K562 (cell line): ENCODE results near the gene ORAI2. TPM values are rescaled to one million over a fixed set of nuclear protein-coding genes. Genes with fewer than 3 reads are reported as not detected.
A peak's percentile ranks its signal among the peaks of the same experiment; 100 is the strongest.

Source experiments
- COPS2 ChIP-seq: fragments of 450-650 bp; conservative IDR thresholded peaks from 2 replicates; pipeline ENCODE4 v1.6.1; 2016; ENCODE audit warnings: mild to moderate bottlenecking, moderate library complexity
- ESRRB ChIP-seq: fragments of 250-450 bp; sonication (Bioruptor Pico); IDR thresholded peaks from 2 replicates; pipeline ENCODE4 v1.5.0; 2020; ENCODE audit warnings: mild to moderate bottlenecking, moderate library complexity, borderline replicate concordance
- GABPB1 ChIP-seq: sonication (generic); formaldehyde crosslinking; IDR thresholded peaks from 2 replicates; pipeline ENCODE4 v1.8.0; 2022; ENCODE audit warnings: mild to moderate bottlenecking, missing genetic modification reagents
- HDAC8 ChIP-seq: fragments of 450-650 bp; IDR thresholded peaks from 2 replicates; pipeline ENCODE4 v1.6.1; 2016; ENCODE audit warnings: mild to moderate bottlenecking, missing genetic modification characterization, moderate library complexity, missing compliant biosample characterization
- HNRNPUL1 ChIP-seq: fragments of 200-400 bp; formaldehyde crosslinking; IDR thresholded peaks from 2 replicates; pipeline ENCODE4 v1.6.1; 2017; ENCODE audit warnings: low read length
- KDM2B ChIP-seq: fragments of 250-450 bp; sonication (Bioruptor Pico); IDR thresholded peaks from 2 replicates; pipeline ENCODE4 v1.8.0; 2021; ENCODE audit warnings: mild to moderate bottlenecking, moderate library complexity
- MTA3 ChIP-seq: fragments of 450-650 bp; formaldehyde crosslinking; IDR thresholded peaks from 2 replicates; pipeline ENCODE4 v1.6.1; 2017; ENCODE audit warnings: mild to moderate bottlenecking, borderline replicate concordance
- NCOA1 ChIP-seq: fragments of 450-650 bp; IDR thresholded peaks from 2 replicates; pipeline ENCODE4 v1.6.1; 2016; ENCODE audit warnings: low read depth
- PTRF ChIP-seq: fragments of 450-650 bp; IDR thresholded peaks from 2 replicates; pipeline ENCODE4 v1.6.1; 2016; ENCODE audit warnings: mild to moderate bottlenecking, missing genetic modification characterization, missing compliant biosample characterization
- PYGO2 ChIP-seq: fragments of 450-650 bp; IDR thresholded peaks from 2 replicates; pipeline ENCODE4 v1.6.1; 2016; ENCODE audit warnings: mild to moderate bottlenecking, missing genetic modification characterization, moderate library complexity, missing compliant biosample characterization
- RBM15 ChIP-seq: fragments of 200-400 bp; formaldehyde crosslinking; IDR thresholded peaks from 2 replicates; pipeline ENCODE4 v1.6.1; 2018; ENCODE audit warnings: mild to moderate bottlenecking, low read length, moderate library complexity; ENCODE audit not compliant: insufficient read depth
- RBM22 ChIP-seq: fragments of 200-400 bp; formaldehyde crosslinking; IDR thresholded peaks from 2 replicates; pipeline ENCODE4 v1.6.1; 2018; ENCODE audit warnings: low read length, low read depth; ENCODE audit not compliant: poor library complexity, severe bottlenecking
- RUNX1 ChIP-seq: sonication (generic); IDR thresholded peaks from 2 replicates; pipeline ENCODE4 v1.6.1; 2016; ENCODE audit warnings: antibody characterized with exemption, low read depth
- ZFP36 ChIP-seq: fragments of 150-350 bp; IDR thresholded peaks from 2 replicates; pipeline ENCODE4 v1.6.1; 2018; ENCODE audit warnings: low read length, low read depth; ENCODE audit not compliant: partially characterized antibody
- ZNF124 ChIP-seq: sonication (generic); formaldehyde crosslinking; IDR thresholded peaks from 2 replicates; pipeline ENCODE4 v1.8.1; 2022; ENCODE audit warnings: missing genetic modification reagents
- ZNF232 ChIP-seq: sonication (generic); formaldehyde crosslinking; IDR thresholded peaks from 2 replicates; pipeline ENCODE4 v1.8.0; 2022; ENCODE audit warnings: mild to moderate bottlenecking, missing genetic modification reagents
- ZNF354B ChIP-seq: fragments of 250-450 bp; sonication (Bioruptor Pico); IDR thresholded peaks from 2 replicates; pipeline ENCODE4 v1.4.0; 2020
- ZNF507 ChIP-seq: conservative IDR thresholded peaks from 2 replicates; pipeline ENCODE4 v1.6.1; 2017; ENCODE audit warnings: missing genetic modification characterization, missing compliant biosample characterization
- polyA plus RNA-seq, 8 experiments: library from polyadenylated mRNA; depleted of rRNA in 4 of 8; stranded (reverse) in 5 of 8; unstranded in 3 of 8; fragments of >200 nt; fragmentation: Nextera tagmentation in 2 of 8; fragmentation: Illumina TruSeq in 1 of 8; extraction: Ambion mirVana in 2 of 8; extraction: Trizol in 1 of 8; gene quantifications; 2 replicates each; pipeline versions ENCODE4 v1.2.1 to v1.2.3, GENCODE V29; 2011 to 2014; ENCODE audit warnings: inconsistent platforms in 1 of 8, missing spikeins in 1 of 8
- total RNA-seq, 7 experiments: library from RNA; depleted of rRNA in 6 of 7; stranded (reverse); fragments of >200 nt in 6 of 7; fragmentation: Illumina TruSeq in 2 of 7; extraction: Trizol in 2 of 7; gene quantifications; 2 replicates each; pipeline versions ENCODE4 v1.2.1 to v1.2.3, GENCODE V29; 2011 to 2021; ENCODE audit warnings: low replicate concordance in 1 of 7
- TF ChIP-seq, protein P1 (sequence below): IDR thresholded peaks from 3 replicates; pipeline ENCODE4 v1.6.1; 2011; ENCODE audit warnings: borderline replicate concordance, mild to moderate bottlenecking, moderate library complexity; ENCODE audit not compliant: insufficient read length; ENCODE audit errors: extremely low read depth
- TF ChIP-seq, protein P2 (sequence below): fragments of 450-650 bp; conservative IDR thresholded peaks from 2 replicates; pipeline ENCODE4 v1.6.1; 2016; ENCODE audit warnings: missing genetic modification characterization, low read depth, mild to moderate bottlenecking, missing compliant biosample characterization, moderate library complexity
- TF ChIP-seq, protein P3 (sequence below): fragments of 200-400 bp; formaldehyde crosslinking; IDR thresholded peaks from 2 replicates; pipeline ENCODE4 v1.6.1; 2017; ENCODE audit warnings: mild to moderate bottlenecking, low read depth, low read length, moderate library complexity
- TF ChIP-seq, protein P4 (sequence below): fragments of 250-450 bp; sonication (Bioruptor Pico); IDR thresholded peaks from 2 replicates; pipeline ENCODE4 v1.8.0; 2021; ENCODE audit warnings: mild to moderate bottlenecking, moderate library complexity

Gene ORAI2
- total and polyA plus RNA-seq, 9 of the 15 experiments (the other 6 are each of a cell fraction or from before 2014, with no cell fraction given) = 1.1 to 27.7 (median 9.2) TPM

DNA sequence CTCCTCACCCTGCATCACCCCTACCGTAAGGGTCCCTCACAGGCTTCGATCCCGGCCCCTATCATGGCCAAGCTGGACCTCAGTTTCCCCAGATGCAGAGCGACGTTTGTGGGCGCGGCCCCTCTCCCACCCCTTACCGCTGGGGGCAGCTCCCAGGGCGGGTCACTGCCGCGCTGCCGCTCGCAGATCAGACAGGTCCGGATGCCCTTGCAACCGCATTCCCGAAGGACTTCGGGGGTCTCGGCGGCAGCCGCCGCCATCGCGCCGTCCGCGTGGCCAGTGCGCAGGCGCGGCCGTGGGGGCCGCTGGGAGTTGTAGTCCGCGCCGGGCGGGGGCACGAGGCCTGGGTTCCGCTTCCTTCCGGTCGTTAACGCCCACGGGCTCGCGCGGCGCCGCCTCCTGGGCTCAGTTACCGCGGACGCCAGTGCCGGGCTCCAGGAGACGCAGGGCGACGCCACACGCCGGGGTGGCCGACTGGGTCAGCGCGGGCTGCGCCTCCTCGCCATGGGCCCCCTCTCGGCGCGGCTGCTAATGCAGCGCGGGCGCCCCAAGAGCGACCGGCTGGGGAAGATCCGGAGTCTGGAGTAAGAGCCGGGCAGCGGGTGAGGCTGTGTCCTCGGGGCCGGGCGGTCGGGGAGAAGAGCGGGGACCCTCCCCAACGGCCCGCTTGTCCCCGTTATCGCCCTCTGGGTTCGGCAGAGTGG, 31.4 kb downstream of the ORAI2 start, which contains the start of the genes ALKBH4 and LRWD1 (continued):
- TF ChIP-seq ESRRB (CRISPR knock-in tag) (no peak), ZFP36 (no peak), GABPB1 (CRISPR knock-in tag) (peak; percentile 95), RBM15 (no peak), MTA3 (peak; percentile 91), ZNF354B (no peak), COPS2 (no peak), KDM2B (CRISPR knock-in tag) (peak; percentile 71), HNRNPUL1 (no peak), ZNF232 (no peak; the same call in 1 of the 2 replicates), ZNF507 (no peak), RBM22 (peak; percentile 41), RUNX1 (no peak; the same call in 1 of the 2 replicates), HDAC8 (tag) (no peak), NCOA1 (no peak), PTRF (tag) (no peak), PYGO2 (tag) (no peak), ZNF124 (CRISPR knock-in tag) (no peak)
- TF ChIP-seq, protein P1, sequence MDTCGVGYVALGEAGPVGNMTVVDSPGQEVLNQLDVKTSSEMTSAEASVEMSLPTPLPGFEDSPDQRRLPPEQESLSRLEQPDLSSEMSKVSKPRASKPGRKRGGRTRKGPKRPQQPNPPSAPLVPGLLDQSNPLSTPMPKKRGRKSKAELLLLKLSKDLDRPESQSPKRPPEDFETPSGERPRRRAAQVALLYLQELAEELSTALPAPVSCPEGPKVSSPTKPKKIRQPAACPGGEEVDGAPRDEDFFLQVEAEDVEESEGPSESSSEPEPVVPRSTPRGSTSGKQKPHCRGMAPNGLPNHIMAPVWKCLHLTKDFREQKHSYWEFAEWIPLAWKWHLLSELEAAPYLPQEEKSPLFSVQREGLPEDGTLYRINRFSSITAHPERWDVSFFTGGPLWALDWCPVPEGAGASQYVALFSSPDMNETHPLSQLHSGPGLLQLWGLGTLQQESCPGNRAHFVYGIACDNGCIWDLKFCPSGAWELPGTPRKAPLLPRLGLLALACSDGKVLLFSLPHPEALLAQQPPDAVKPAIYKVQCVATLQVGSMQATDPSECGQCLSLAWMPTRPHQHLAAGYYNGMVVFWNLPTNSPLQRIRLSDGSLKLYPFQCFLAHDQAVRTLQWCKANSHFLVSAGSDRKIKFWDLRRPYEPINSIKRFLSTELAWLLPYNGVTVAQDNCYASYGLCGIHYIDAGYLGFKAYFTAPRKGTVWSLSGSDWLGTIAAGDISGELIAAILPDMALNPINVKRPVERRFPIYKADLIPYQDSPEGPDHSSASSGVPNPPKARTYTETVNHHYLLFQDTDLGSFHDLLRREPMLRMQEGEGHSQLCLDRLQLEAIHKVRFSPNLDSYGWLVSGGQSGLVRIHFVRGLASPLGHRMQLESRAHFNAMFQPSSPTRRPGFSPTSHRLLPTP = no peak
- TF ChIP-seq, protein P2, sequence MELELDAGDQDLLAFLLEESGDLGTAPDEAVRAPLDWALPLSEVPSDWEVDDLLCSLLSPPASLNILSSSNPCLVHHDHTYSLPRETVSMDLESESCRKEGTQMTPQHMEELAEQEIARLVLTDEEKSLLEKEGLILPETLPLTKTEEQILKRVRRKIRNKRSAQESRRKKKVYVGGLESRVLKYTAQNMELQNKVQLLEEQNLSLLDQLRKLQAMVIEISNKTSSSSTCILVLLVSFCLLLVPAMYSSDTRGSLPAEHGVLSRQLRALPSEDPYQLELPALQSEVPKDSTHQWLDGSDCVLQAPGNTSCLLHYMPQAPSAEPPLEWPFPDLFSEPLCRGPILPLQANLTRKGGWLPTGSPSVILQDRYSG (tag) = no peak
- TF ChIP-seq, protein P3, sequence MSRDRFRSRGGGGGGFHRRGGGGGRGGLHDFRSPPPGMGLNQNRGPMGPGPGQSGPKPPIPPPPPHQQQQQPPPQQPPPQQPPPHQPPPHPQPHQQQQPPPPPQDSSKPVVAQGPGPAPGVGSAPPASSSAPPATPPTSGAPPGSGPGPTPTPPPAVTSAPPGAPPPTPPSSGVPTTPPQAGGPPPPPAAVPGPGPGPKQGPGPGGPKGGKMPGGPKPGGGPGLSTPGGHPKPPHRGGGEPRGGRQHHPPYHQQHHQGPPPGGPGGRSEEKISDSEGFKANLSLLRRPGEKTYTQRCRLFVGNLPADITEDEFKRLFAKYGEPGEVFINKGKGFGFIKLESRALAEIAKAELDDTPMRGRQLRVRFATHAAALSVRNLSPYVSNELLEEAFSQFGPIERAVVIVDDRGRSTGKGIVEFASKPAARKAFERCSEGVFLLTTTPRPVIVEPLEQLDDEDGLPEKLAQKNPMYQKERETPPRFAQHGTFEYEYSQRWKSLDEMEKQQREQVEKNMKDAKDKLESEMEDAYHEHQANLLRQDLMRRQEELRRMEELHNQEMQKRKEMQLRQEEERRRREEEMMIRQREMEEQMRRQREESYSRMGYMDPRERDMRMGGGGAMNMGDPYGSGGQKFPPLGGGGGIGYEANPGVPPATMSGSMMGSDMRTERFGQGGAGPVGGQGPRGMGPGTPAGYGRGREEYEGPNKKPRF = no peak
- TF ChIP-seq, protein P4, sequence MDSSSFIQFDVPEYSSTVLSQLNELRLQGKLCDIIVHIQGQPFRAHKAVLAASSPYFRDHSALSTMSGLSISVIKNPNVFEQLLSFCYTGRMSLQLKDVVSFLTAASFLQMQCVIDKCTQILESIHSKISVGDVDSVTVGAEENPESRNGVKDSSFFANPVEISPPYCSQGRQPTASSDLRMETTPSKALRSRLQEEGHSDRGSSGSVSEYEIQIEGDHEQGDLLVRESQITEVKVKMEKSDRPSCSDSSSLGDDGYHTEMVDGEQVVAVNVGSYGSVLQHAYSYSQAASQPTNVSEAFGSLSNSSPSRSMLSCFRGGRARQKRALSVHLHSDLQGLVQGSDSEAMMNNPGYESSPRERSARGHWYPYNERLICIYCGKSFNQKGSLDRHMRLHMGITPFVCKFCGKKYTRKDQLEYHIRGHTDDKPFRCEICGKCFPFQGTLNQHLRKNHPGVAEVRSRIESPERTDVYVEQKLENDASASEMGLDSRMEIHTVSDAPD (CRISPR knock-in tag) = no peak
